Activated CD4-positive, alpha-beta T cell treated with anti-CD3 and anti-CD28 coated beads for 1 hour (primary cell): ENCODE measurements around the gene TMPRSS11A.

ENCODE experiments used
- DNase-seq: peaks from one replicate; pipeline ENCODE4 v3.0.0-alpha.2; 2020

Gene TMPRSS11A

GRCh38 chr4:67911638-67912037 lies 51.7 kb downstream of the TMPRSS11A start:
- DNase-seq: no peak

DNA sequence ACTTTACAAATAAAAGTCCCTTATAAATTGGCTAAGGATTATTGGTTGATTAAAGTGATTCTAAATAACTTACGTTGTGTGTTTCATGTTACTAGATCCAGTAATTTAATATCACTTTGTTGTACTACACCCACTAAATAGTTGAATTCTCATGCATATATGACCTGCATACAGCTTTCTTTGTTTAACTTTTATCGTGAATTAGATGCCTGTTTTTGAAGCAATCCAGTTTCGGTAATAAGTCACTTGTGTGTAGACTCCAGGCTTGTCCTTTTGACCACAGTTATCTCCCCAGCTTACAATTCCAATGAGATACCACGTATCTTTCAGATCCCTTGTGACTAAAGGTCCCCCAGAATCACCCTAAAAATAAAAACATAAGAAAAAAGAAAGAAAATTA lies 52.2 kb downstream of the TMPRSS11A start:
- DNase-seq: no peak

- no peak for DNase-seq
These were observed 52.7 kb downstream of the TMPRSS11A start for GRCh38 chr4:67910585-67910905.

DNA sequence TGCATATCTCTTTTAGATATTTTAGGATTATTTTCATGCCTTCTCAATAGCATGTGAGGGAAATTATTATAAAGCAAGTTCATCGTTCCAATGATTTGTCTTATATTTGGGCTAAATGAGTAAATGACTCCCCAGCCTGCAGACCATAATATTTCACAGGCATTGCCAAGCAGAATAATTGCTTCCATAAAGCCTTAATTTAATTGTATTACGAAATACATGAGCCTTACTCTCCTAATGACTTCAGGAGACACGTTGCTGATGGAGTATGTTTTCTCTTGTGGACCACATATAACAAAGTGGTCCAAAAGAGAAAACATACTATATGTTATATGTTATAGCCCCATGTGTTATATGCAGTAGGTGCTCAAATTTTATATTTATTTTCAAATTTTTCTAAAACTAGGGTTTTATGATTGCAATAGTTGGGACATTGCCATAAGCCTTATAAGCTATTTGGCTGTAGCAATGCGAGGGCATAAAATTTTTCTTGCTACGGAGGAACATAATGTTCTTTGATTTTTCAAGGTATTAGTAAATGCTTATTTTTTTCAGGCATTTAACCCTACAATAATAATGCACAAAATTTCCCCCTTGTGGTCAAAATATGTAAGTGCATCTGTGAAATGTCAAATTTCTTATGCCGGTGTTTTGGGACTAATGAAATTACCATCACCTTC lies 53.2 kb downstream of the TMPRSS11A start:
- no peak for DNase-seq

GRCh38 chr4:67907650-67908049 lies 55.6 kb downstream of the TMPRSS11A start:
- DNase-seq: no peak

DNA sequence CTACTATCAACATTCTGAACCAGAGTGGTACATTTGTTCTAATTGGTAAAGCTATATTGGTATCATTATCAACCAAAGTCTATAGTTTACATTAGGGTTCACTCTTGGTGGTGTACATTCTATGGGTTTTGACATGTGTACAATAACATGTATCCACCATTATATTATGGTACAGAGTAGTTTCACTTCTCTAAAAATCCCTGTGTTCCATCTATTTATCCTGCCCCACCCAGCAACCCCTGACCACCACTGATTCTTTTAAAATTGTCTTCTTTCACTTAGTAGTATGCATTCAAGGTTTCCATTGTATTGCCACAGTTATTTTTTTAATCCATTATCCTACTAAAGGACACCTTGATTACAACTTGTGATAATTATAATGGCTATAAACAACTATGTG lies 64.2 kb downstream of the TMPRSS11A start:
- DNase-seq: no peak

GRCh38 chr4:67897686-67898085 lies 65.6 kb downstream of the TMPRSS11A start:
- no peak for DNase-seq

DNA sequence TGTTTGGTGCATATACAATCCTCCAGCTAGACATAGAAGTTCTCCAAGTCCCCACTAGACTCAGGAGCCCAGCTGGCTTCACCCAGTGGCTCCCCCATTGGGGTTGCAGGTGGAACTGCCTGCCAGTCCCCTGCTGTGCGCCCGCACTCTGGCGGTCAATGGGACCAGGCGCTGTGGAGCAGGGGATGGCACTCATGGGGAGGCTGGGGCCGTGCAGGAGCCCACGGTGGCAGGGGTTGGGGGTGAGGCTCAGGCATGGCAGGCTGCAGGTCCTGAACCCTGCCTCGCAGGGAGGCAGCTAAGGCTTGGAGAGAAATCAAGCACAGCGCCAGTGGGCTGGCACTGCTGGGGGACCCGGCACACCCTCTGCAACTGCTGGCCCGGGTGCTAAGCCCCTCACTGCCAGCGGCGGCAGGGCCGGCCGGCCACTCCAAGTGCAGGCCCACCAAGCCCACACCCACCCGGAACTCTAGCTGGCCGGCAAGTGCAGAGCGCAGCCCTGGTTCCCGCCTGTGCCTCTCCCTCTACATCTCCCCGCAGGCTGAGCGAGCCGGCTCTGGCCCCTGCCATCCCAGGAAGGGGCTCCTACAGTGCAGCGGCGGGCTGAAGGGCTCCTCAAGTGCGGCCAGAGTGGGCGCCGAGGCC lies 66.8 kb downstream of the TMPRSS11A start:
- DNase-seq: no peak

DNA sequence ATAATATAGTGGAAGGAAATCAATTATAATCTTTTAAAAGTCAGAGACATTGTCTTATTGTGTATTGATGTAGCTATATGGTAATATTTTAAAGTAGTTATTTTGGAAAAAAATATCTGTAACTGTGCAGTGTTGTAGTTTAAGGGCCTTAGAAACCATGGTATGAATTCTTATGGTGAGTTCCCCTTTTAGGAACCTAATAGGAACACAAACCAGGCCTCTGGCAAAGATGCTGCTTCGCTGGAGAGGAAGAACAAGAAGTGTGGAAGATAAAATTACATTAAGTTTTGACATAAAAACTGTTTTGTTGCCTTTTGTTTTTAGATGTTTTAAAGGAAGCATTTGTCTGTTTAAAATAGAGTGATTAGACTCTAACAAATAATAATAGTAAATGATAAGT lies 68.6 kb downstream of the TMPRSS11A start:
- DNase-seq: no peak

DNA sequence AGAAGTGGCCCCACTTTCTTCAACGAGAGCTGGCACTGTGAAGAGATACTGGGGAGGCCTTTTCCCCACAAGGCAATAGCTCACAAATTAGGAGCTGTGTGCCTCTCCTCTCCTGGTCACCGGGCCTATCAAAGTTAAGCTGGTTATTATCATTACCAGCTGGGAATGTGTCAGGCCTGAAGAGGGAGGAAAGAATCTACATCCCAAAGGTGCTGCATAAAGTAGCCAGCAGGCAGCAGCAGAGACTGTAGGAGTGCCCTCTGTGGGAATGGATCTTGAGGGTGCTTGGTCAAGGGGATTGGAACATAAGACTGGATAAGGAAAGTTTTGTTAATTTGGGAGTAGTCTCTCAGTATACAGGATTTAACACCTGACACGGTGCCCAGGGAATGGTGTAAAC lies 70.4 kb downstream of the TMPRSS11A start:
- DNase-seq: no peak

GRCh38 chr4:67892253-67892652 lies 71.0 kb downstream of the TMPRSS11A start:
- no peak for DNase-seq

DNA sequence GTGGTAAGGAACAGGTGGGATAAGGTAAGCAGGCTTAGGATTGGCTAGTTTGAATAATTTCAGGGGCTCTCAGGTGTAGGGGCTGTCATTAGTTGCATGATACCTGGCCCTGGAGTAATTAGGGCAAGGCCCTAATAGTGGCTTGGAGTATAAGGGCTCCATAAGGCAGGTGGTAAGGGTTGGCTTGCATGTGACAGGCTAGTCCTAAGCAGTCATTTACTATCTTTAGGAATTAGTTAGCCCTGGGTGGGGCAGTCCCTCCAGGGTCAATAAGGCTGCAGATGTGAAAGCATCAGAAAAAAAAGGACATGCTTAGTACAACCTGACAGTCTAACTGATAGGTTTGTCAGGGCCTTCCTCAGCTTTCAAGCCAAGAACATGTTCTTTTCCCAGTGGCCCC lies 71.6 kb downstream of the TMPRSS11A start:
- no peak for DNase-seq

GRCh38 chr4:67886281-67886680 lies 77.0 kb downstream of the TMPRSS11A start:
- DNase-seq: no peak

GRCh38 chr4:67885762-67886161 lies 77.5 kb downstream of the TMPRSS11A start:
- no peak for DNase-seq

DNA sequence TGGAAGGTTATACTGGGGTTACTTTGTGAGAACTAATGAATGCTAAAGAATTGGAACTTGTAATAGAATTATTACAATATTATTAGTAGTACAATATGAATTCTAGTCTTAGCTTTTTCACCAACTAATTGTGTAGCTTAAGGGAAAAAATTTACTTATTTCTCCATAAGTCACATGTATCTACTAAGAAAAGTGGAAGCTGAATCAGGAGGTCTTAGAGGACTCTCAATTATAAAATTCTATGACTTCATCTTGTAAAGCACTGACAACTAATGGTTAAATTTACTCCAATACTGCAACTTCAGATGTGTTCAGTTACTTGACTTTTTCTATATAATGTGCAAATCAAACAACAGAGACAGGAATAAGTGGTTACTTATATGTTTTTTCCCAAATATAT lies 78.6 kb downstream of the TMPRSS11A start:
- no peak for DNase-seq

- no peak for DNase-seq
These were observed 79.4 kb downstream of the TMPRSS11A start, which contains the start of gene TMPRSS11D for GRCh38 chr4:67883902-67884301. TSS of gene TMPRSS11D (minus strand) at chr4:67884002. CDS start at chr4:67883933, 69 bp downstream.

DNA sequence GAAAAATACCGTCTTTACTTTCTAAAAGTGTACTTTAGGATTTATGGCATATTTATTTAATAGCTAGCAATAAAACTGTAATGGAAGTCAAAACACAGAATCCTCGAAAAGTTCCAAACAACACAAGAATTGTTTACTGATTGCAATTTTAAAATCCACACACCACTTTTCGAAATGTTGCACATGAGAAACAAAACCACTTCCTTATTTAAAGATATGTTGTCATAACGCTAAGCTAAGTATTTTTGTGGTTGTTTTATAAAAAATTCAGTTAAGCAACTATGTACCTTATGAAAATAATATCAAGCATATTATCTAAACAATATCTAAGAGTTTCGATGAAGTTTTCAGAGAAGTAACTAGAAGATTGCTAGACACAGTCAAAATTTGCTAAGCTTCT lies 79.8 kb downstream of the TMPRSS11A start:
- no peak for DNase-seq

DNA sequence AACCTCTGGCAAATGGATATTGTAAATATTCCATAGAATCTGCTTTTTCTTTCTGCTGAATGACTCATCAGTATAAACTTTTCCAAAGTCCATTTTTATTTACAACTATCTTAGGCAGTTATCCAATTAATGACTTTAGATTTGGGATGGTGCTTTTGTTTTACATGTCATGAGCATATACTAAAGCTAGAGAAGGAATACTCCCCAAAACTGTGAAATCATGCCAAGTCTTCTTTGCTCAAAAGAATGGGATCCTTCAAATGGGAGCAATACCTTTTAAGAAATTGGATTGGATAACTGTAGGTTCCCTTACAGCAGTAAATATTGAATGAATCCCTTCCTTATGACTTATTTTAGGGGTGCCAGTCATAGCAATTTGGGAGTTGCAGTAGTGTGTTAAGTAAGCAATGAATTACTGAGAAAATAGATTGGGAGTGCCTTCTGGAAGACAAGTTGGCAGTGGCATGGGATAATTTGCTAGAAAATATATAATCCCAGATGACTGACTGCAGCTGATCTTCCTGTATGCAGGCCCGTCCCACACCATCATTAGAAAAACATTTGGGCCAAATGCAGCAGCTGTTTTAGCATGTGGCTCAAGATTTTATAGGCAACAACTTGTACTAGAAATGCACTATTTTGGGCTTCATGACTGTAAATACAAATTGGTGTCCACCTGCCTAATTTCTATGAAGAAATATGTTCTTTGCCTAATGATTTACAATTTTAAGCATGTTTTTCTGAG lies 82.3 kb downstream of the TMPRSS11A start:
- no peak for DNase-seq

DNA sequence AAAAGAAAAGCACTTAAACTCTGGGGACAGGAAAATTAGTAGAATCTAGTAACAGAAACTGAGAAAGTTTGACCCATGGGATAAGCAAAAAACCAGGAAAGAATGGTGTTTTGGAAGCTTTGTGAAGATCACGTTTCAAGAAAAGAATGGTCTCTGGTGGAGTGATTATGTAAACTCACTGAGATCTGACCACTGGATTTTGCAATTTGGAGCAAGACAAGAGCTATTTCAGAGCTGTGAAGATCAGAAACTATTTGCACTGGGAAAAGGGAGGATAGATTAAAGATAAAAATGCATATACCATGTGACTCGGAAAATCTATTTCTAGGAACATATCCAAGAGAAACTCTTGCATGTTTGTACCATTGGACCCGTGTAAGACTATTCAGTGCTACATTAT lies 83.8 kb downstream of the TMPRSS11A start:
- no peak for DNase-seq

GRCh38 chr4:67877086-67877485 lies 86.2 kb downstream of the TMPRSS11A start:
- no peak for DNase-seq

DNA sequence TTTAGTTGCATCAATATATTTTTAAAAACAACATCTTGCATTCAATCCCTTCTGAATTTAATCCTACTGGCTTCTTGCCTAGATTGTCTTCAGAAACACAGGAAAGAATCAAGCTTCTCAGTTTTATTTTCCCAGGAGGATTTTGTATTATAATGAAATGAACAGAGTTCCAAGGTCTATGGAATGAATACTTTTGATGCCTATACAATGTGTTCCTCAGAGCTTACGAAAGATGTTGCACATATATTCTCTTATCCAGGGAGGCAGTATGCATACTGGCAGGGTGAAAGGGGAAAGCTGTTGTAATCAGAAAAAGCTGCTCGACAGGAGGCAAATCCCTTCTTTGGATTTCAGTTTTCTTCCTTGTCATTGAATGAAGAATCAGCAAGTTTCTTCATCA lies 88.3 kb downstream of the TMPRSS11A start:
- no peak for DNase-seq

- DNase-seq: no peak
These were observed 90.2 kb downstream of the TMPRSS11A start for GRCh38 chr4:67873116-67873515.

- no peak for DNase-seq
These were observed 91.4 kb downstream of the TMPRSS11A start for GRCh38 chr4:67871867-67872266.

DNA sequence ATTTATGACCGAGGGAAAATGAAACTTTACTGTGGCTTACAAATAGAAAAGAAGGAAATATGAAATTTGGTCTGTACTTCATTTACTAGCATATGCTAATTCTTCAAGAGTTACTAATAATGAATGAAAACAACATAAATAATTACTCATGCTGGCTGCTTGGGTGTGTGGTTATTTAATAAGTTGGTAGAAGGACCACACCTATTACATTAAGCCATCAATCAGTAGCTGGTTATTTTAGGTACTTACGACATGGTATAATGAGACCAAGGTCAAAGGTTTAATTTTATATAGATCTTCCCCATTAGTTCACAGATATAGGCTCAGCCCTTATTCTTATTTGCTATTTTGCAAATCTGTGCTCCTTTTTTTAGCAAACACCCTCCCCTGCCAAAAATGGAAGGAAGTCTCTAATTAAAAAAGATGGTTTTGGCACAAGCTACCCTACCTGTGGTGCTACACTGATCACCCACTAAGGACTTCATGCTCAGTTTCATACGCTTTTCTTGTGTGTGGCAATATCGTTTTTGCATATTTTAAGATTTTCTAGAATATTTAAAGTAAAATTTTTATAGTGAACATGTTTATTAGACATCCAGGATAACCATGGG lies 93.6 kb downstream of the TMPRSS11A start:
- no peak for DNase-seq
